HEK293T (cell line): Measurements from ENCODE around the gene SEC61A2.
A peak's percentile ranks its signal among the peaks of the same experiment; 100 is the strongest.

ENCODE experiments used
- CTCF ChIA-PET: fragments of 350-600 bp; formaldehyde crosslinking; extraction: SDS; loops from one replicate; lab custom pipeline; 2021; ENCODE audit warnings: antibody characterized with exemption, inconsistent platforms; lab: Yijun Ruan, JAX
- POLR2A ChIA-PET: fragments of 350-600 bp; formaldehyde crosslinking; extraction: SDS; loops from one replicate; lab custom pipeline; 2020; ENCODE audit warnings: antibody characterized with exemption, inconsistent platforms; lab: Yijun Ruan, JAX
- DNase-seq: peaks from one replicate; pipeline ENCODE4 v3.0.0; 2012; ENCODE audit warnings: mixed read lengths; ENCODE audit errors: extremely low spot score
- ARNT ChIP-seq: fragments of 450-650 bp; IDR thresholded peaks from 2 replicates; pipeline ENCODE4 v1.6.1; 2017; ENCODE audit warnings: mild to moderate bottlenecking
- BHLHE40 ChIP-seq: fragments of 450-650 bp; IDR thresholded peaks from 2 replicates; pipeline ENCODE4 v1.6.1; 2016; ENCODE audit warnings: mild to moderate bottlenecking, moderate library complexity, borderline replicate concordance
- CTBP1 ChIP-seq: fragments of 450-650 bp; IDR thresholded peaks from 2 replicates; pipeline ENCODE4 v1.6.1; 2016; ENCODE audit warnings: borderline replicate concordance
- ELF4 ChIP-seq: fragments of 450-650 bp; IDR thresholded peaks from 2 replicates; pipeline ENCODE4 v1.6.1; 2017; ENCODE audit warnings: antibody characterized with exemption
- FOXA1 ChIP-seq: fragments of 450-650 bp; IDR thresholded peaks from 2 replicates; pipeline ENCODE4 v1.6.1; 2016; ENCODE audit warnings: mild to moderate bottlenecking
- FOXK2 ChIP-seq: fragments of 450-650 bp; IDR thresholded peaks from 2 replicates; pipeline ENCODE4 v1.6.1; 2016; ENCODE audit warnings: mild to moderate bottlenecking
- FOXM1 ChIP-seq: fragments of 450-650 bp; IDR thresholded peaks from 2 replicates; pipeline ENCODE4 v1.6.1; 2017; ENCODE audit warnings: mild to moderate bottlenecking, borderline replicate concordance
- HDGF ChIP-seq: fragments of 450-650 bp; IDR thresholded peaks from 2 replicates; pipeline ENCODE4 v1.6.1; 2017; ENCODE audit warnings: antibody characterized with exemption, borderline replicate concordance
- L3MBTL2 ChIP-seq: fragments of 450-650 bp; conservative IDR thresholded peaks from 2 replicates; pipeline ENCODE4 v1.6.1; 2016; ENCODE audit warnings: mild to moderate bottlenecking
- LEF1 ChIP-seq: fragments of 450-650 bp; IDR thresholded peaks from 2 replicates; pipeline ENCODE4 v1.6.1; 2017; ENCODE audit warnings: mild to moderate bottlenecking, borderline replicate concordance
- NFRKB ChIP-seq: fragments of 450-650 bp; IDR thresholded peaks from 2 replicates; pipeline ENCODE4 v1.6.1; 2016; ENCODE audit warnings: mild to moderate bottlenecking, moderate library complexity
- PKNOX1 ChIP-seq: fragments of 450-650 bp; IDR thresholded peaks from 2 replicates; pipeline ENCODE4 v1.6.1; 2016
- SP1 ChIP-seq: fragments of 450-650 bp; IDR thresholded peaks from 2 replicates; pipeline ENCODE4 v1.6.1; 2017
- SUZ12 ChIP-seq: fragments of 450-650 bp; IDR thresholded peaks from 2 replicates; pipeline ENCODE4 v1.6.1; 2016; ENCODE audit warnings: mild to moderate bottlenecking
- TARDBP ChIP-seq: fragments of 450-650 bp; IDR thresholded peaks from 2 replicates; pipeline ENCODE4 v1.6.1; 2016
- ZNF384 ChIP-seq: fragments of 450-650 bp; IDR thresholded peaks from 2 replicates; pipeline ENCODE4 v1.6.1; 2016

The SEC61A2 gene

GRCh38 chr10:12205082-12205481 is 75.6 kb downstream of the SEC61A2 start:
- no peak for TF ChIP-seq SUZ12
- TF ChIP-seq ZNF384 = no peak
- no peak for TF ChIP-seq CTBP1
- TF ChIP-seq HDGF = no peak
- TF ChIP-seq L3MBTL2 = no peak
- TF ChIP-seq ELF4 = no peak
- ChIA-PET POLR2A (no interaction called here), CTCF (interaction anchor here (0.6 to 1.1 kb wide), 2 partner anchors 9 to 1456 kb away, joined by 3 read pairs; no protein-coding TSS in a partner anchor)
- no peak for DNase-seq

- ChIA-PET CTCF (no interaction called here), POLR2A (no interaction called here)
- no peak for DNase-seq
- no peak for TF ChIP-seq TARDBP
These were observed 77.6 kb downstream of the SEC61A2 start for GRCh38 chr10:12207114-12207513.

DNA sequence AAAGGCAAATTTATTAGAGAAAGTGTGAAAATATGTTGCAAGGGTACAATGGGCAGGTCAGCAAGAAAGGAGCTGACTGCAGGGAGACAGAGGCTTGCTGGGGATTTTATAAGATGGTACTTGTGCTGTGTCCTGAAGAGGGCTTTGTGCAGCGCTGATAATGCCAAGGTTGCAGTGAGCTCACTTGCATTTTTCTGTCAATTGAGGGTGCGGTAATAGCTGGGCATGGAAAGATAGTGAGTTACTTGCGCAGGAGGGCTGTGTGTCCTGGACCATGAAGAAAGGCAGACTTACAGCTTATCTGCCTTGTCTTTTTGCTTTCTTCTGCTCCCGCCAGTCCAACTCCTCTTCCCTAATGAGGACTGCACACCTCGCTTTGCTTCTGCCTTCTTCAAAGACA is 79.0 kb downstream of the SEC61A2 start:
- DNase-seq = no peak
- POLR2A ChIA-PET = no interaction called here
- TF ChIP-seq L3MBTL2 (no peak), ARNT (no peak), ZNF384 (no peak), FOXM1 (no peak), ELF4 (no peak), SUZ12 (no peak), TARDBP (no peak), FOXK2 (no peak), PKNOX1 (no peak), HDGF (no peak), LEF1 (no peak), FOXA1 (no peak), CTBP1 (no peak), SP1 (no peak), BHLHE40 (no peak), NFRKB (no peak)
- CTCF ChIA-PET = no interaction called here

- DNase-seq = no peak
- TF ChIP-seq NFRKB = no peak
- no peak for TF ChIP-seq TARDBP
- ChIA-PET CTCF (interaction anchor here (1.0 kb wide), 1 partner anchor 498 kb away, joined by 3 read pairs; no protein-coding TSS in a partner anchor), POLR2A (no interaction called here)
These were observed 83.0 kb downstream of the SEC61A2 start for GRCh38 chr10:12212454-12212853.

GRCh38 chr10:12213621-12214020 is 84.1 kb downstream of the SEC61A2 start:
- DNase-seq = no peak
- TF ChIP-seq BHLHE40 (no peak), FOXM1 (no peak), ARNT (no peak), ELF4 (no peak), NFRKB (no peak), CTBP1 (no peak), SUZ12 (no peak), HDGF (no peak), SP1 (no peak)
- ChIA-PET POLR2A (interaction anchor here (1.1 kb wide), 1 partner anchor 18 kb away, joined by 3 read pairs; the partner anchor contains the start of genes CDC123 and NUDT5), CTCF (interaction anchor here (0.7 to 1.2 kb wide), 2 partner anchors 8 to 11 kb away, joined by 3 read pairs; no protein-coding TSS in a partner anchor)

GRCh38 chr10:12214093-12214492 is 84.6 kb downstream of the SEC61A2 start:
- no peak for DNase-seq
- POLR2A ChIA-PET = no interaction called here
- CTCF ChIA-PET = interaction anchor here (0.7 to 1.5 kb wide), 4 partner anchors 8 to 186 kb away, joined by 3 to 5 read pairs (median 4); no protein-coding TSS in a partner anchor
- no peak for TF ChIP-seq TARDBP
- no peak for TF ChIP-seq ARNT
- TF ChIP-seq LEF1 = no peak
- no peak for TF ChIP-seq BHLHE40
- TF ChIP-seq FOXA1 = no peak
- no peak for TF ChIP-seq HDGF
- TF ChIP-seq FOXK2 = no peak
- TF ChIP-seq ZNF384 = no peak
- TF ChIP-seq PKNOX1 = no peak
- no peak for TF ChIP-seq ELF4
- TF ChIP-seq NFRKB = no peak
- no peak for TF ChIP-seq L3MBTL2
- TF ChIP-seq FOXM1 = no peak
- TF ChIP-seq CTBP1 = no peak
- TF ChIP-seq SP1 = no peak
- TF ChIP-seq SUZ12 = no peak

GRCh38 chr10:12214763-12215218 is 85.3 kb downstream of the SEC61A2 start:
- no peak for TF ChIP-seq HDGF
- peak; percentile 80 for TF ChIP-seq ZNF384
- CTCF ChIA-PET = interaction anchor here (0.6 to 1.8 kb wide), 8 partner anchors 11 to 471 kb away, joined by 3 to 5 read pairs (median 3); no protein-coding TSS in a partner anchor

More at GRCh38 chr10:12214763-12215218, 85.3 kb downstream of the SEC61A2 start:
- POLR2A ChIA-PET = interaction anchor here (2.4 kb wide), 1 partner anchor 19 kb away, joined by 6 read pairs; the partner anchor contains the start of genes CDC123 and NUDT5
- DNase-seq = peak; percentile 20
